Rectal smooth muscle tissue (tissue), 1 donor: ENCODE measurements around the gene SGTA.

Experiments
- H3K27ac ChIP-seq: one replicate; pipeline ENCODE4 v1.7.0; 2013; ENCODE audit warnings: low read depth, low read length, inconsistent platforms
- H3K27me3 ChIP-seq: one replicate; pipeline ENCODE4 v1.7.0; 2013; ENCODE audit warnings: low read length; ENCODE audit not compliant: control insufficient read depth, insufficient read depth
- H3K36me3 ChIP-seq: one replicate; pipeline ENCODE4 v1.7.0; 2013; ENCODE audit warnings: low read length; ENCODE audit not compliant: control insufficient read depth, insufficient read depth
- H3K4me1 ChIP-seq: one replicate; pipeline ENCODE4 v1.7.0; 2013; ENCODE audit warnings: low read length; ENCODE audit not compliant: control insufficient read depth, insufficient read depth
- H3K4me3 ChIP-seq: one replicate; pipeline ENCODE4 v1.7.0; 2013; ENCODE audit warnings: low read length
- H3K9ac ChIP-seq: one replicate; pipeline ENCODE4 v1.7.0; 2013; ENCODE audit warnings: low read length

The SGTA gene

GRCh38 chr19:2815191-2815614 is 32.1 kb upstream of the SGTA start:
- Histone ChIP-seq H3K27me3 (no peaks in the 10 kb centered on the region), H3K27ac (no peak overlapping the region), H3K4me1 (no peaks in the 10 kb centered on the region), H3K9ac (no peak overlapping the region), H3K4me3 (no peak overlapping the region), H3K36me3 (no peaks in the 10 kb centered on the region)

- no peaks in the 10 kb centered on the region for H3K27me3 ChIP-seq
- H3K9ac ChIP-seq: no peak overlapping the region
- no peak overlapping the region for H3K4me3 ChIP-seq
- H3K4me1 ChIP-seq: no peaks in the 10 kb centered on the region
- no peak overlapping the region for H3K27ac ChIP-seq
- peaks cover 2% of the 10 kb centered on the region for H3K36me3 ChIP-seq
Measured at GRCh38 chr19:2814426-2814825, 31.4 kb upstream of the SGTA start.

GRCh38 chr19:2813235-2814160 is 30.4 kb upstream of the SGTA start:
- Histone ChIP-seq H3K27ac (no peak overlapping the region), H3K4me3 (no peak overlapping the region), H3K36me3 (peaks cover 8% of the 10 kb centered on the region), H3K27me3 (no peaks in the 10 kb centered on the region), H3K4me1 (no peaks in the 10 kb centered on the region), H3K9ac (no peak overlapping the region)

- Histone ChIP-seq H3K4me3 (no peak overlapping the region), H3K36me3 (peaks cover 11% of the 10 kb centered on the region), H3K27me3 (no peaks in the 10 kb centered on the region), H3K4me1 (no peaks in the 10 kb centered on the region), H3K27ac (no peak overlapping the region), H3K9ac (no peak overlapping the region)
Measured at GRCh38 chr19:2812414-2813234, 29.6 kb upstream of the SGTA start.

- H3K27me3 ChIP-seq: no peaks in the 10 kb centered on the region
- H3K4me1 ChIP-seq: no peaks in the 10 kb centered on the region
- H3K36me3 ChIP-seq: peaks cover 12% of the 10 kb centered on the region
- peak overlapping the region; percentile 8 for H3K4me3 ChIP-seq
- H3K9ac ChIP-seq: no peak overlapping the region
- no peak overlapping the region for H3K27ac ChIP-seq
Measured at GRCh38 chr19:2811735-2812413, 28.8 kb upstream of the SGTA start.

GRCh38 chr19:2811221-2811722 is 28.2 kb upstream of the SGTA start:
- H3K4me3 ChIP-seq: peak overlapping the region; percentile 8
- no peak overlapping the region for H3K9ac ChIP-seq
- H3K36me3 ChIP-seq: peaks cover 16% of the 10 kb centered on the region
- H3K4me1 ChIP-seq: no peaks in the 10 kb centered on the region
- no peak overlapping the region for H3K27ac ChIP-seq
- no peaks in the 10 kb centered on the region for H3K27me3 ChIP-seq

- no peaks in the 10 kb centered on the region for H3K27me3 ChIP-seq
- H3K9ac ChIP-seq: no peak overlapping the region
- no peaks in the 10 kb centered on the region for H3K4me1 ChIP-seq
- H3K27ac ChIP-seq: no peak overlapping the region
- H3K36me3 ChIP-seq: peaks cover 18% of the 10 kb centered on the region
- no peak overlapping the region for H3K4me3 ChIP-seq
Measured at GRCh38 chr19:2810141-2811091, 27.3 kb upstream of the SGTA start.

GRCh38 chr19:2809387-2810140 is 26.5 kb upstream of the SGTA start:
- Histone ChIP-seq H3K4me1 (no peaks in the 10 kb centered on the region), H3K4me3 (no peak overlapping the region), H3K36me3 (peaks cover 23% of the 10 kb centered on the region), H3K9ac (no peak overlapping the region), H3K27me3 (no peaks in the 10 kb centered on the region), H3K27ac (no peak overlapping the region)

- Histone ChIP-seq H3K36me3 (peaks cover 23% of the 10 kb centered on the region), H3K27ac (no peak overlapping the region), H3K4me3 (no peak overlapping the region), H3K4me1 (no peaks in the 10 kb centered on the region), H3K27me3 (no peaks in the 10 kb centered on the region), H3K9ac (no peak overlapping the region)
Measured at GRCh38 chr19:2808129-2808941, 25.3 kb upstream of the SGTA start.

- Histone ChIP-seq H3K36me3 (peaks cover 23% of the 10 kb centered on the region), H3K4me1 (no peaks in the 10 kb centered on the region), H3K27ac (no peak overlapping the region), H3K27me3 (no peaks in the 10 kb centered on the region), H3K4me3 (no peak overlapping the region), H3K9ac (no peak overlapping the region)
Measured at GRCh38 chr19:2807379-2808128, 24.5 kb upstream of the SGTA start.
